C4-2B (cell line): ENCODE measurements around the gene SKAP2.

ENCODE experiments used
- ZFX ChIP-seq: fragments of 450-650 bp; IDR thresholded peaks from 2 replicates; pipeline ENCODE4 v1.6.1; 2017
- TF ChIP-seq, protein P1 (sequence below): fragments of 450-650 bp; conservative IDR thresholded peaks from 2 replicates; pipeline ENCODE4 v1.5.1; 2017; ENCODE audit warnings: mild to moderate bottlenecking

DNA sequence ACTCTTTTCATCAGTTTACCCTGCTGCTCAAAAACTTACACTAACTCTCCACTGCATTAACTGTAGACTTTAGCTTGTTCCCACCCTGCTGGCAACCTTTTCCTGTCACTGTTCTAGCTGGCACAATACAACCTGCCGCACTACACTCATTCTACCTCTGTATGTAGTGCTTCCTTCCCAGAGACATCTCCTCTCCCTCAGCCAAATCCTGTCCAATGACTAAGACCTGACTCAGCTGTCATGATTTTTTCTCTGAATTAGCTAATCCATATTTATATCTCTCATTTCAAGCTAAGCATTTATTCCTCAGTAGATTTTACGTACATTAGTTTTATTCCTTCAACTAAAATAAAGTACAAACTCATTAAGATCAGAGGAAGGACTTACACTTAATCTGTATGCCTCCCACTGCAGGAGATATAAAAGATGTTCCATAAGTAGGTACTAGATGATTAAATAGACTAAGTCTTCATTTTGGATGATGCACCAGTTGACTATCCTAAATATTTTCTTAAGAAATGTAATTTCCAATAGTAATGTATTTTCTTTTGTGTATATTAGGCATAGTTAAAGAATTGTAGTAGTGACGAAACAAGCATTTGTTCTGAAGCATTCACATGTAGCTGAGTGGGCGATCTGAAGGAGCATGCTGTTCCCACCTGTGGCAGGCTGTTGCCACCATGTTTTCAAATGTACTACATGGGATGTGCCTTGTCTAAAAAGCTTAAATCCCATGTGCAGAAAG is 189.1 kb downstream of the SKAP2 start:
- TF ChIP-seq, protein P1, sequence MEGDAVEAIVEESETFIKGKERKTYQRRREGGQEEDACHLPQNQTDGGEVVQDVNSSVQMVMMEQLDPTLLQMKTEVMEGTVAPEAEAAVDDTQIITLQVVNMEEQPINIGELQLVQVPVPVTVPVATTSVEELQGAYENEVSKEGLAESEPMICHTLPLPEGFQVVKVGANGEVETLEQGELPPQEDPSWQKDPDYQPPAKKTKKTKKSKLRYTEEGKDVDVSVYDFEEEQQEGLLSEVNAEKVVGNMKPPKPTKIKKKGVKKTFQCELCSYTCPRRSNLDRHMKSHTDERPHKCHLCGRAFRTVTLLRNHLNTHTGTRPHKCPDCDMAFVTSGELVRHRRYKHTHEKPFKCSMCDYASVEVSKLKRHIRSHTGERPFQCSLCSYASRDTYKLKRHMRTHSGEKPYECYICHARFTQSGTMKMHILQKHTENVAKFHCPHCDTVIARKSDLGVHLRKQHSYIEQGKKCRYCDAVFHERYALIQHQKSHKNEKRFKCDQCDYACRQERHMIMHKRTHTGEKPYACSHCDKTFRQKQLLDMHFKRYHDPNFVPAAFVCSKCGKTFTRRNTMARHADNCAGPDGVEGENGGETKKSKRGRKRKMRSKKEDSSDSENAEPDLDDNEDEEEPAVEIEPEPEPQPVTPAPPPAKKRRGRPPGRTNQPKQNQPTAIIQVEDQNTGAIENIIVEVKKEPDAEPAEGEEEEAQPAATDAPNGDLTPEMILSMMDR: no peak
- TF ChIP-seq ZFX: no peak
